Measurements from ENCODE around the gene BAG3. TPM values are rescaled to one million over a fixed set of nuclear protein-coding genes. Genes with fewer than 3 reads are reported as not detected.
"Not testable (repeated sequence)": the region's sequence is repeated elsewhere in the genome, so short reads cannot be mapped to it uniquely, and the experiment has no call there.

The BAG3 gene
- total RNA-seq, 2 experiments from 2014 or later: 27.1 to 27.6 TPM

GRCh38 chr10:119659951-119660350 is 8.8 kb downstream of the BAG3 start:
- Mint-ChIP-seq H3K4me1 (peaks cover 54% of the 10 kb centered on the region), H3K27me3 (no peaks in the 10 kb centered on the region), H3K36me3 (ENCODE audit: low read depth) (peaks cover 17% of the 10 kb centered on the region), H3K27ac (no peak overlapping the region), H3K9me3 (no peaks in the 10 kb centered on the region), H3K4me3 (no peak overlapping the region)
- CTCF ChIA-PET: interaction anchor here (1.2 to 1.7 kb wide), 2 partner anchors 11 kb away, joined by 3 to 4 read pairs; no protein-coding TSS in a partner anchor
- no peak for DNase-seq
- POLR2A ChIA-PET: no interaction called here

DNA sequence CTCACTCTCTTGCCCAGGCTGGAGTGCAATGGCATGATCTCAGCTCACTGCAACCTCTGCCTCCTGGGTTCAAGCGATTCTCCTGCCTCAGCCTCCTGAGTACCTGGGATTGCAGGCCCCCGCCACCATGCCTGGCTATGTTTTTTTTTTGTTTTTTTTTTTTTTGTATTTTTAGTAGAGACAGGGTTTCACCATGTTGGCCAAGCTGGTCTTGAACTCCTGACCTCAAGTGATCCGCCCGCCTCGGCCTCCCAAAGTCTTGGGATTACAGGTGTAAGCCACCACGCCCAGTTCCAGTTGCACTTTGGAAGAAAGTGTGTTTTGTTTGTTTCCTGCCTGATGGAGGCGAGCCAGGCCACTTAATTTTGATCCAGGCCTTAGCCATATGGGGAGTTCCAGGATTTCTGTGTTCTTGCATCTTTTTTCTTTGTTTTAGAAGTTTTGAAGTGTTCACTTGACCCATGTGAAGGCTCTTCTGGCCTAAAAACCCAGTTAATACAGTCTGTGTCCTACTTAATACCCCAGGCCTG is 11.0 kb downstream of the BAG3 start:
- Mint-ChIP-seq H3K36me3 (ENCODE audit: low read depth) (peaks cover 20% of the 10 kb centered on the region), H3K4me1 (peaks cover 42% of the 10 kb centered on the region)
- H3K4me3 Mint-ChIP-seq, H3K27ac Mint-ChIP-seq, POLR2A ChIA-PET, H3K27me3 Mint-ChIP-seq, H3K9me3 Mint-ChIP-seq, DNase-seq: not testable (repeated sequence)
- CTCF ChIA-PET: interaction anchor here (1.5 kb wide), 1 partner anchor 25 kb away, joined by 4 read pairs; no protein-coding TSS in a partner anchor

- Mint-ChIP-seq H3K4me3 (peak overlapping the region; percentile 44), H3K27me3 (no peaks in the 10 kb centered on the region), H3K4me1 (peaks cover 38% of the 10 kb centered on the region), H3K27ac (peak overlapping the region; percentile 88), H3K9me3 (no peaks in the 10 kb centered on the region), H3K36me3 (ENCODE audit: low read depth) (peaks cover 18% of the 10 kb centered on the region)
- ChIA-PET POLR2A (interaction anchor here (0.6 kb wide), 1 partner anchor 485 kb away, joined by 5 read pairs; no protein-coding TSS in a partner anchor), CTCF (interaction anchor here (0.6 to 2.2 kb wide), 8 partner anchors 9 to 207 kb away, joined by 3 to 7 read pairs (median 4); partner anchors contain the start of gene BAG3)
- DNase-seq: peak; percentile 60
These were observed 12.9 kb downstream of the BAG3 start for GRCh38 chr10:119663866-119664698.

- Mint-ChIP-seq H3K9me3 (no peaks in the 10 kb centered on the region), H3K4me1 (peaks cover 38% of the 10 kb centered on the region), H3K36me3 (ENCODE audit: low read depth) (peaks cover 20% of the 10 kb centered on the region), H3K4me3 (no peak overlapping the region), H3K27me3 (no peaks in the 10 kb centered on the region), H3K27ac (peak overlapping the region; percentile 46)
- ChIA-PET CTCF (no interaction called here), POLR2A (no interaction called here)
- no peak for DNase-seq
These were observed 14.9 kb downstream of the BAG3 start for GRCh38 chr10:119665901-119666708.

GRCh38 chr10:119666709-119667004 is 15.5 kb downstream of the BAG3 start:
- Mint-ChIP-seq H3K27ac (no peak overlapping the region), H3K27me3 (no peaks in the 10 kb centered on the region), H3K4me3 (no peak overlapping the region), H3K4me1 (peaks cover 36% of the 10 kb centered on the region), H3K9me3 (no peaks in the 10 kb centered on the region), H3K36me3 (ENCODE audit: low read depth) (peaks cover 23% of the 10 kb centered on the region)
- no peak for DNase-seq
- POLR2A ChIA-PET: no interaction called here
- CTCF ChIA-PET: no interaction called here

DNA sequence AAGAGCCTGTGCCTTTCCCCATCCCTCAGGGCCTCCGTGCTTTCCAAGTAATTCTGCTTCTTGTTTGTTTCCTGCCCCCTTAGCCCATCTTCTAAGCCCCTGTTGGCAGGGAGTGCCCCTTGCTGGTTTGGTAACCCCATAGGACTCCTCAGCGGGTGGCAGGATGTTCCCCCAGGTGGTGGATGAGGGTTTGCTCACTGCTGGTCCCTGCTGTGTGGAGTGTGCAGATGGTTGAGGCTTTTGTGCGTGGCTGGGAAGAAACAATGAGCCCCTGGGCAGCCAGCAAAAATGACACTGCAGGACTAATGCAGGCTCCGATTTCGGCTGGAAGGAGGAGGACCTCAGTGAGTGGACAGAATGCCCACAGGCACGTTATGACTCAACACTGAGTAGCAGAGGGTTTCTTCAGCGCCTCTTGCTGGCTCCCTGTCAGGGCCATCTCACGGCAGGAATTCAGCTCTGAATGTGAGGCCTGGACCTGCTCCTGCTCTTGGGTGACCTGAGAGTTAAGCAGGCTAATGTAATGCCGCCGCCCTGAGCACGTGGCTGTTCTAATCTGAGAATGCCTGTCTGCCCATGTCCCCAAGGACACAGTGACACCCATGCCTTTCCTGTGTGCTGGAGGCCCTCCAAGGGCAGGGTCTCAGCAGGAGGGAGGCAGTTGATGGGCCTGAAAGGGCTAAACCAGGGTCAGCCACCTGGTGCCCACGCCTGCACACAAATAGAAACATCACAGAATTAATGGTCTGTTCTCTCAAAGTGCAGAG is 16.6 kb downstream of the BAG3 start:
- no peaks in the 10 kb centered on the region for H3K27me3 Mint-ChIP-seq
- CTCF ChIA-PET: interaction anchor here (0.5 to 1.1 kb wide), 2 partner anchors 19 to 105 kb away, joined by 3 to 4 read pairs; no protein-coding TSS in a partner anchor
- H3K4me1 Mint-ChIP-seq: peaks cover 29% of the 10 kb centered on the region
- no peaks in the 10 kb centered on the region for H3K9me3 Mint-ChIP-seq
- POLR2A ChIA-PET: no interaction called here
- H3K27ac Mint-ChIP-seq: no peak overlapping the region
- peaks cover 28% of the 10 kb centered on the region for H3K36me3 Mint-ChIP-seq (ENCODE audit: low read depth)
- H3K4me3 Mint-ChIP-seq: no peak overlapping the region
- DNase-seq: no peak

DNA sequence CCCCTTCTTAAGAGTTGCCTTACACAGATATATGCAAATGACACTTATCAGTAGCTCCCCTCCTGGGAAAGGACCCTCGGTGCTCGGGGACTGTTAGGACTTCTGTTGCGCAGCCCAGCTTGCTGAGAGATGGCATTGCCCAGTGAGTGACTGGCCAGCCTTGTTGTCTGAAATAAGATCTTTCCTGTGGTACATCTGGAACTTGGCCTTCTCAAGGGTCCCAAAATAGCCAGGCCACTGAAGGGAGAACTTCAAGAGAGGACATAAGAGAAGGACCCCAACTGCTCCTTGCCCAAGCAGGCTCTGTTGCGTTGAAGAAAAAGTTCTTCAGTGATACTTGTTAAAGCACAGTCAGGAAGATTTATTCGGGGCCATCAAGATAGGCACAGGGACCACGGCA is 17.3 kb downstream of the BAG3 start:
- DNase-seq: no peak
- H3K4me1 Mint-ChIP-seq: peaks cover 24% of the 10 kb centered on the region
- H3K27ac Mint-ChIP-seq: no peak overlapping the region
- H3K9me3 Mint-ChIP-seq: no peaks in the 10 kb centered on the region
- H3K36me3 Mint-ChIP-seq (ENCODE audit: low read depth): peaks cover 34% of the 10 kb centered on the region
- no peaks in the 10 kb centered on the region for H3K27me3 Mint-ChIP-seq
- no peak overlapping the region for H3K4me3 Mint-ChIP-seq
- ChIA-PET POLR2A (no interaction called here), CTCF (interaction anchor here (0.5 to 1.1 kb wide), 2 partner anchors 18 to 95 kb away, joined by 3 to 4 read pairs; no protein-coding TSS in a partner anchor)

GRCh38 chr10:119669331-119669730 is 18.2 kb downstream of the BAG3 start:
- no peaks in the 10 kb centered on the region for H3K27me3 Mint-ChIP-seq
- no peak for DNase-seq
- H3K36me3 Mint-ChIP-seq (ENCODE audit: low read depth): peaks cover 37% of the 10 kb centered on the region
- ChIA-PET CTCF (interaction anchor here (0.6 to 0.9 kb wide), 2 partner anchors 41 to 105 kb away, joined by 3 to 4 read pairs; no protein-coding TSS in a partner anchor), POLR2A (no interaction called here)
- no peak overlapping the region for H3K4me3 Mint-ChIP-seq
- H3K9me3 Mint-ChIP-seq: no peaks in the 10 kb centered on the region
- H3K27ac Mint-ChIP-seq: no peak overlapping the region
- H3K4me1 Mint-ChIP-seq: peaks cover 16% of the 10 kb centered on the region

GRCh38 chr10:119669975-119670640 is 18.9 kb downstream of the BAG3 start:
- Mint-ChIP-seq H3K27ac (no peak overlapping the region), H3K4me1 (peaks cover 11% of the 10 kb centered on the region), H3K36me3 (ENCODE audit: low read depth) (peaks cover 38% of the 10 kb centered on the region), H3K9me3 (no peaks in the 10 kb centered on the region), H3K4me3 (no peak overlapping the region), H3K27me3 (no peaks in the 10 kb centered on the region)
- POLR2A ChIA-PET: no interaction called here
- no peak for DNase-seq
- CTCF ChIA-PET: interaction anchor here (1.0 kb wide), 1 partner anchor 16 kb away, joined by 3 read pairs; no protein-coding TSS in a partner anchor

GRCh38 chr10:119670717-119671116 is 19.5 kb downstream of the BAG3 start:
- H3K27ac Mint-ChIP-seq: no peak overlapping the region
- H3K27me3 Mint-ChIP-seq: no peaks in the 10 kb centered on the region
- CTCF ChIA-PET: interaction anchor here (0.9 to 1.0 kb wide), 2 partner anchors 10 to 17 kb away, joined by 3 to 4 read pairs; no protein-coding TSS in a partner anchor
- POLR2A ChIA-PET: no interaction called here
- H3K4me3 Mint-ChIP-seq: no peak overlapping the region
- H3K4me1 Mint-ChIP-seq: peaks cover 11% of the 10 kb centered on the region
- DNase-seq: no peak
- H3K9me3 Mint-ChIP-seq: no peaks in the 10 kb centered on the region
- H3K36me3 Mint-ChIP-seq (ENCODE audit: low read depth): peaks cover 38% of the 10 kb centered on the region

GRCh38 chr10:119671381-119671780 is 20.2 kb downstream of the BAG3 start:
- DNase-seq: no peak
- peaks cover 35% of the 10 kb centered on the region for H3K36me3 Mint-ChIP-seq (ENCODE audit: low read depth)
- POLR2A ChIA-PET: no interaction called here
- no peak overlapping the region for H3K4me3 Mint-ChIP-seq
- peaks cover 6% of the 10 kb centered on the region for H3K4me1 Mint-ChIP-seq
- H3K27me3 Mint-ChIP-seq: no peaks in the 10 kb centered on the region
- CTCF ChIA-PET: interaction anchor here (0.9 to 2.3 kb wide), 2 partner anchors 11 to 14 kb away, joined by 4 to 6 read pairs; no protein-coding TSS in a partner anchor
- no peak overlapping the region for H3K27ac Mint-ChIP-seq
- no peaks in the 10 kb centered on the region for H3K9me3 Mint-ChIP-seq

GRCh38 chr10:119672291-119672690 is 21.1 kb downstream of the BAG3 start:
- DNase-seq: no peak
- H3K36me3 Mint-ChIP-seq (ENCODE audit: low read depth): peaks cover 43% of the 10 kb centered on the region
- H3K4me3 Mint-ChIP-seq: no peak overlapping the region
- peaks cover 2% of the 10 kb centered on the region for H3K4me1 Mint-ChIP-seq
- no peaks in the 10 kb centered on the region for H3K27me3 Mint-ChIP-seq
- H3K9me3 Mint-ChIP-seq: no peaks in the 10 kb centered on the region
- POLR2A ChIA-PET: no interaction called here
- CTCF ChIA-PET: interaction anchor here (2.3 kb wide), 1 partner anchor 13 kb away, joined by 6 read pairs; no protein-coding TSS in a partner anchor
- no peak overlapping the region for H3K27ac Mint-ChIP-seq

Measured in activated CD4-positive, alpha-beta T cell treated with anti-CD3 and anti-CD28 coated beads, Interleukin-2, amount 10 ng/mL, durations not matched to agents 7 days and 5 days (primary cell).